Measurements from ENCODE around the gene ASPHD2. TPM values are rescaled to one million over a fixed set of nuclear protein-coding genes. Genes with fewer than 3 reads are reported as not detected.
"Not testable (repeated sequence)": the region's sequence is repeated elsewhere in the genome, so short reads cannot be mapped to it uniquely, and the experiment has no call there.

The ASPHD2 gene, protein sequence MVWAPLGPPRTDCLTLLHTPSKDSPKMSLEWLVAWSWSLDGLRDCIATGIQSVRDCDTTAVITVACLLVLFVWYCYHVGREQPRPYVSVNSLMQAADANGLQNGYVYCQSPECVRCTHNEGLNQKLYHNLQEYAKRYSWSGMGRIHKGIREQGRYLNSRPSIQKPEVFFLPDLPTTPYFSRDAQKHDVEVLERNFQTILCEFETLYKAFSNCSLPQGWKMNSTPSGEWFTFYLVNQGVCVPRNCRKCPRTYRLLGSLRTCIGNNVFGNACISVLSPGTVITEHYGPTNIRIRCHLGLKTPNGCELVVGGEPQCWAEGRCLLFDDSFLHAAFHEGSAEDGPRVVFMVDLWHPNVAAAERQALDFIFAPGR
- 0.19 TPM for total RNA-seq
- long read RNA-seq, result 0 reads

DNA sequence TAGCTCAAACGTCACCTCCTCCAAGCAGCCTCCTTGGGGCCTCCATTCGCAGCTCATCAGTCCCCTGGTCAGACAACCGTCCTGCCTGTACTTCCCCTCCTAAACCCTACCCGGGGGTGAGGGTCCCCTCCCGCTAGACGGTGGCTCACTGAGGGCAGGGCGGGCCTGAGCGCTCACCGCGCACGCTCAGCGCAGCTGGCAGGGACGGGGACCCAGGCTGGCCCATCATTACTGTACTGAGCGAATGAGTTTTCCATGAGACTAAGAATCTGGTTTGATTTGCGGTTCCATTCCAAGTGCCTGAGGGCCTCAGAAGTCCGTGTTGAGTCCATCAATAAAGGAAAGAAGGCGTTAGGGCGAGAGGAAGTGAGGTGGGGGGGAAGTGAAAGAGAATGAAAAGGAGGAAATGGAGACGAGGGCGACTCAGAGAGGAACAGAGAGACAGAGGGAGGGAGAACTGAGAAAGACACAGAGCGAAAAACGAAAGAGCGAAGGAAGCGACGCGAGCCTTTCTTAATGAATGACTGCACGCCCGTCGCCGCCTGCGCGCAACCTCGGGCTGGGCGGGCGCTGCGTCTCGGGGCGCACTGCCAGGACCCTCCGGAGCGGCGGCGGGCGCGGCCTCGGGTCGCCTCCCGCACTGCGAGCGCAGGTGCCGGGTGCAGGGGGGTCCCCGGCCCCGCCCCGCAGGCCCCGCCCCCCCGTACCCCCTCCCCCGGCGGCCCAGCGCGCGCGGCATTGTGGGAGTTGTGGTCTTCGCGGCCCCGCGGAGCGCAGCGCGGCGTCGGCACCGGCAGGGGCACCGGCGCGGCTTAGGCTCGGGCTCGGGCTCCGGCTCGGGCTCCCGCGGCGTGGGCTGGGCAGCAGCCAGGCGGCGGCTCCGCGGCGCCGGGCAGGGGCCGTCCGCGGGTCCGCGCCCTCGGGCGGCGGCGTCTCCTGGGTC lies at the start of gene ASPHD2:
TSS of gene ASPHD2 (plus strand) at position 746 of the 943 bp plus-strand sequence. CDS start 4,356 bp downstream, outside the sequence.
- peak; percentile 74 for ATAC-seq
- DNase-seq (ENCODE audit: missing footprints), result peak; percentile 85
- intact Hi-C loops (cut with DNase I), result no loop called here

DNA sequence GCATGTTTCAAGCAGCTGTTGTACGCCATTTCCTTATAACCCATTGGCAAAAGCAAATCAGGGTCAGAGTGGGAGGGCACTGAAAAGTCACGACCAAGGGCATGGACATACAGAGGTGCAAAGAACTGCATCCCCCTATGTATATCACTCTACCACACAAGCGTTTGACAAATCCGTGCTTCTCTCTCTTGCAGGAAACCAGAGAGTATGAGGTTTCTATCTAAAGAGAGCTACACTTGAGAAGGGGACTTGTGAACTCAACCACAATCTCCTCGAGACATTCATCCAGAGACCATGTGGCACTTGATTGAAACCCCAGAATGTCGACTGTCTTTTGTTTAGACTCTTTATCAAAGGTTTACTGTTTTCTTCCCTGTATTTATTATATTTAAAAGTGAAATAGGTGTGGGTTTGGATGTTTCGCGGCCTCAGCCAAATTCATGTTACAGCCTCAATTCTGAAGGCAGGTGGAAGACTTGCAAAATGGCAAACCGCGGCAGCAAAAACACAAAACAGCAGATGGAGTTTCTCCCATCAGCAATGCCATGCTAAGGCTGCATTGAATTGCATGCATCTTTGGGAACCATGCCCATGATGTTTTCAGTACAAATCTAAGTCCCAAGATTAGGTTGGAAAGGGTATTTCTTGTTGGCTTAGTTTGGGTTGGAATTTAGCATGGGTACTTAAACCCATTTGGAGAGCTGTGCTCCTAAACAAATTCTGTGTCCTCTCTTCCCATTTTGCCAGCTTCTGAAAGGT lies 48.8 kb upstream of the ASPHD2 start:
- no peak for ATAC-seq
- intact Hi-C loops (cut with DNase I), result no loop called here
- DNase-seq (ENCODE audit: missing footprints), result no peak

DNA sequence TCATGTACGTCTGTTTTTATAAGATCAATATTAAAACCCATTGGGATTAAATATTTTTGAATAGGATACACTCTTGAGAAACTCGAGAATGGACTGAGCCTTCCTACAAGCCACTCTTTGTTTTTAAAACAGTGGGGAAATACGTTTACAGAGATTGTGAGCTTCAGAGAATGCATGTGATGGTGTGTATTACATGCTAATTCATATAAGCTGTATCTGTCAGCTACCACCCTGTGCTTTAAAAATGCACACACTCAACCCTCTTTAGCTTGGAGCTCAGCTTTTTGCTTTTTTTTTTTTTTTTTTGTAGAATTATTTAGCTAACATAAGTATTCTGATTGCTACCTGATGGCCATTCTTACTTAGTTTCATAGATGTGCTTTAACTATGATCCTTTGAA lies 46.3 kb upstream of the ASPHD2 start:
- no peak for DNase-seq (ENCODE audit: missing footprints)
- intact Hi-C loops (cut with DNase I), result no loop called here
- ATAC-seq, result no peak

DNA sequence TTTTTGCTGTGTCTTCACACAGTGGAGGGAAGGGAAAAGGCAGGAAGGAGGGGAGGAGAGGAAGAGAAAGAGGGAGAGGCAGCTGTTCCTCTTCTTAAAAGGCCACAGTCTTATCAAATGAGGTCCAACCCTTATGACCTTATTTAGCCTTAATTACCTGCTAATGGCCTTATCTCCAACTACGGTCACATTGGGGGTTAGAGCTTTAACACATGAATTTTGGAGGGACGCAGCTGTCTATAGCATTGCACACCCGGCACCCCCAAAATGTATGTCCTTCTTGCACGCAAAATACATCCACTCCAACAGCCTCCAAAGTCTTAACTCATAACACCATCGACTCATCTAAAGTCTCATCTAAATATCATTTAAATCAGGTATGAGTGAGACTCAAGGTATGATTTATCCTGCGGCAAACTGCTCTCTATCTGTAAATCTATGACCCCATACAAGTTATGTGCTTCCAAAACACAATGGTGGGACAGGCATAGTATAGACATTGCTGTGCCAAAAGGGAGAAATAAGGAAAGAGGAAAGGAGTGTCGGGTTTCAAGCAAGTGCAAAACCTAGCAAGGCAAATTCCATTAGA lies 45.0 kb upstream of the ASPHD2 start:
- ATAC-seq (no peak), DNase-seq (ENCODE audit: missing footprints) (no peak)
- intact Hi-C loops (cut with DNase I), result no loop called here

DNA sequence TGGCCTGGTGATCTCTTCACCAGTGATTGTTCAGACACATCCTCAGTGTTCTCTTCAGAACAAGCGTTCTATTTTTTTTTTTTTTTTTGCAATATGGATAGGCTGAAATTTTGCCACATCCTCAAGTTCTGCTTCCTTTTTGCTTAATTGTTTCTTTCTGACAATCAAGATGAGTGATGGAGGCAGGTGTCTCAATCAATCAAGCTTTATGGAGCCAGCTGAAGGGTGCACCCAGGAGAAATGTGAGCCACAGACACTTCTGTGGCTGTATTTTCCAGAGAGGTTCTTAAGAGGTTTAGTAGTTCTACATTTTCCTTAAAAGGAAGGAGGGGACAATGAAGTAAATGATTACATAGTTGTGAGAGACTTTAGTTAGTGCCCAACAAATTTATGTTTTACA lies 43.9 kb upstream of the ASPHD2 start:
- ATAC-seq, result no peak
- intact Hi-C loops (cut with DNase I), result no loop called here
- no peak for DNase-seq (ENCODE audit: missing footprints)

DNA sequence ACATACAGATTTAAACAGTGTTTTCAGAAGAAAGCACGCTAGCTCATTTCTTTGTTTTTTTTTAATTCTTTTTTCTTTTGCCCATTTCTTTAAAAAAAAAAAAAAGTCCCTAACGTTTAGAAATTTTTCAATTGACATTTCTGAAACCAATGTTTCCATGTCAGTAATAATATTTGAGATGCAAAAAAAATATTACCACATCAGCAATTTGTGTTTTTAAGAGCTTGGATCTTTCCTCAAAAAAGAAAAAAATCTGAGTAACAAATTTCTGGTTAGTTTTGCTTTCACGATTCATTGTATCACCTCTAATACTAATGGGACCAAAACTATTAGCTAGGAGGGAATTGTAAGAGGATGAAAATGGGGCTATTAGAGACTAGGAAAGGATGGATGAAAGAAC lies 39.9 kb upstream of the ASPHD2 start:
- intact Hi-C loops (cut with DNase I), result no loop called here
- ATAC-seq, result no peak
- no peak for DNase-seq (ENCODE audit: missing footprints)

DNA sequence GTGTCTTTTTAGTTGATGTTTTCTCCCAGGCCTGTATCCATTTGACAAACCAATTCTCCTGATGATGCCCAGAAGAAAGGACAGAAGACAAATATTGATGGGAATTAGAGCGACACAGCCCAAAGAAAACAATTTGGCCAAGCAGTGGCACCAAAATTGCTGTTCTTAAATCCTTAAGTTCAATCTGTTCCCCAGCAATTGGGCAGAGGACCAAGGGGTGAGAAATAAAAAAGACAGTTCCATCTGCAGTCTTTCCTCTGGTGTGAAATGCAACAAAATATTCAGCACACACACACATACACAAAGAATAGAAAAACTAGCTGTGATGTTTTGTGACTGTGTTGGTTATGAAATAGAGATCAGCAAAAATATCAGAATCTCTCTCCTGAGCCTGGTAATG lies 38.0 kb upstream of the ASPHD2 start:
- ATAC-seq (no peak), DNase-seq (ENCODE audit: missing footprints) (no peak)
- intact Hi-C loops (cut with DNase I), result no loop called here

DNA sequence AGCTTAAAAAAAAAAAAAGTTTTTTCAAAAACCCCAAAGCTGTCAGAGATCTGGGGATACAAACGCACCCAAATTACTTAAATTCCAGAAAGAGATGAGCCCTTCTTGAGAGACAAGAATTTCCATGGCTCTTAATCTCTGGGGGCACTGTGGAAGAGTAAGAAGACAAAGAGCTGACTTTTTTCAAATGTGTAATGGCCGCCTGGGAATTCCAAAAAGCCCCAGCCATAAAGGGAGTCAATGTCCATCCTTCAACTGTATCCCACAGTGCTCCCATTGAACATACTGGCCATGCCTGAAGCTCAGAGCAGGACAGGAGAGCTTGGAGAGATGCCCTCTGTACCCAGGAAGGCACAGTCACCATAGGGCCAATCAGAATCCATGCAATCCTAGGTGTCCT lies 37.4 kb upstream of the ASPHD2 start:
- no peak for ATAC-seq
- no peak for DNase-seq (ENCODE audit: missing footprints)
- intact Hi-C loops (cut with DNase I), result no loop called here

DNA sequence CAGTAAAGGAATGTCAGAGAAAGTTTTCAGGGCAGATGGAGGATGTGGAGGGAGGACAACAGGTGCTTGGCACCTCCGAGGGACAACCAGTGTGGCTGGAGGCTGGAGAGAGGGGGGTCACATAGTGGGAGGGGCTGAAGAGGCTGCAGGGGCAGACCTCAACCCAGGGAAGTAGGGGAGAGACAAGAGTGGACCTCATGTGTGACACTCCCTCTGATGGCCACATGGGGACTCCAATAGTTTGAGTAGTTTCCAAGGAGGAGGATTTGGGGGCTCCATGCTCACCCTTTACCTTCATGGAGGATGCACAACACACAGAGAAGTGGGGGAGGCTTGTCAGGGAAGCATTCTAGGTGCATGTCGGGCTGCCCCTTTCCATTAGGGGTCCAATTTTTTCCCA lies 35.1 kb upstream of the ASPHD2 start:
- ATAC-seq (no peak), DNase-seq (ENCODE audit: missing footprints) (no peak)
- intact Hi-C loops (cut with DNase I), result no loop called here

DNA sequence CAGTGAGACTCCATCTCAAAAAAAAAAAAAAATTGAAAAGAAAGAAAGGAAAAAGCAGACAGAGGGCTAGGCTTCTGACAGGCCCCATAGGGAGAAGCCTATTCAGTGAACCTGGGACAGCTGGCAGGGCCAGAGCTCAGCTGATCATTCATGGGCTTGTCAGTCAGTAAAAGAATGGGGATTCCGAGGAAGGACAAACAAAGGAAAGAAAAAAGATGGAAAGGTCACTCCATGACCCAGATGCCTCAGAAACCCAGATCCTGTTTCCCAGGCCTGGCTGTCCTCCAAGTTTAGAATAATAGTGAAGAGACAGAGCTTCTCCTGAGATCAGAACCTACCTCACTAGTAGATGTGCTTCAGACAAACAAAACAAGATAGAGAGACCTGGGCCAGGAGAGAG lies 34.3 kb upstream of the ASPHD2 start:
- DNase-seq (ENCODE audit: missing footprints), result no peak
- no peak for ATAC-seq
- intact Hi-C loops (cut with DNase I), result no loop called here

DNA sequence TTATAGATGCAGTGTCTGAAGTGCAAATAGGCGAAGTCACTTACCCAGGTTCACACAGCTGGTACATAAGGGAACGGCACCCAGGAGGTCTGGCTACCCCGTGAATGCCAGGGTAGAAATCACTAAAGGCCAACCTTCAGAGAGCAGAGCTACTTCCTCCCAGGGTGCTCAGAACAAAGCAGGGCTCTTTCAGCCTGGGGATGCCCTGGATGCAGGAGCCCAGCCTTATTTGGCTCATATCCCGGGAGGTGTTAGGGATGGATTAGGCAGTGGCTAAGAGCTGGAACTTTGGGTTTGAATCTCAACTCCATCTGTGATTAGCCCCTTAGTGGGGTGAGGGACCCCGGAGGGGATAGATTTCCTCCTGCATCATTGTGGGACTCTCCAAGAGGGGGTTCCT lies 33.1 kb upstream of the ASPHD2 start:
- intact Hi-C loops (cut with DNase I), result no loop called here
- DNase-seq (ENCODE audit: missing footprints), result no peak
- no peak for ATAC-seq

DNA sequence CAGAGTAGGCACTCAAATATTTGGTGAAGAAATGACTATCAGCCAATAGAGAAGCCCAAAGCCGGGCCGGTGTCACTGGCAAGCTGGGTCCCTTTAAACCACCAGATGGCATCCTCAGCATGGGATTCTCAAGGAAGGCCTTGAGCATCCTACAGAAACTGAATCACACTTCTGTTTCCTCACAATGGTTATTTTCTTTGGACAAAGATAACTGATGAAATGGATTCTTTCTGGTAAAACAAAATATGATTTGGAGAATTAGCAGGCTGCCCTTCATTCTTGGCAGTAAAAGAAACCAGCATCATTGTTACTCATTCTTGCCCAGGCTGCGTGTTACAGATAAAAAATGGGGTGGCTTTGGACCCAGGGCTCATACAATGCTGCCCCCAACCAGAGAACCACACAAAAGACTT lies 30.3 kb upstream of the ASPHD2 start:
- ATAC-seq (no peak), DNase-seq (ENCODE audit: missing footprints) (no peak)
- intact Hi-C loops (cut with DNase I), result loop anchor here (2.0 kb wide), 2 partner anchors 62 to 266 kb away; no protein-coding TSS in a partner anchor

DNA sequence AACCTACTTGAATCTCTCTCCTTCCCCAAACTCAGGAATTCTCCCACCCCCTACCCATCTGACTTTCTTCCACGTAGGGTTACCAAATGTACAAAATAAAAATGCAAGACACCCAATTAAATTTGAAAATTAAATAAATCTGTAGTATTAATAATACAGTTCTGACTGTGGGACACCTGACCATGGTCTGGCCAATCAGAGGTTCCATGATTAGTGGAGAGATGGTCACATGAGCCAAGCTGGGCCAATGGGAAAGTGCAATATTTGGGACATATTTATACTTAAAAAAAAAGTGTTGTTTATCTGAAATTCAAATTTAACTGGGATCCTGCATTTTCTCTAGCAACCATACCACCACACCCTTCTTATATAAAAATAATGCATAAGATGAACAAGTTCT lies 29.8 kb upstream of the ASPHD2 start:
- DNase-seq (ENCODE audit: missing footprints) (no peak), ATAC-seq (no peak)
- intact Hi-C loops (cut with DNase I), result loop anchor here (2.0 kb wide), 2 partner anchors 62 to 266 kb away; no protein-coding TSS in a partner anchor

DNA sequence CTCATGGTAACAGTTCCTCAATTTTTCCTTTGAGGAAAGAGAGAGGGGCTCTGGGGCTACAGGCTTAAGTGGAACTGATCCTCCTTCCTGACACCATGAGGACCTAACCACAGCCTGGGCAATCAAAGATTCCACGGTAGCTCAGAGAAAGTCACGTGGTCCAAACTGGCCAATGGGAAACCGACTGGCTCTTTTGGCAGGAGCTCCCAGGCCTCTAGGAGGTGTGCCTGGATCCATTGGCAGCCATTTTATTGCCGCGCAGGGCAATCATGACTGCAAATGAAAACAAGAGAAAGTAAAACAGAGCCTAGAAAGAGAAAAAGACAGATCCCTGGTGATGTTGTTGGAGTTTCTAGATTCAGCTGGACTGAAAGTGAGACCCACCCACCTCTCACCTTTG lies 27.3 kb upstream of the ASPHD2 start:
- DNase-seq (ENCODE audit: missing footprints) (no peak), ATAC-seq (no peak)
- intact Hi-C loops (cut with DNase I), result no loop called here

DNA sequence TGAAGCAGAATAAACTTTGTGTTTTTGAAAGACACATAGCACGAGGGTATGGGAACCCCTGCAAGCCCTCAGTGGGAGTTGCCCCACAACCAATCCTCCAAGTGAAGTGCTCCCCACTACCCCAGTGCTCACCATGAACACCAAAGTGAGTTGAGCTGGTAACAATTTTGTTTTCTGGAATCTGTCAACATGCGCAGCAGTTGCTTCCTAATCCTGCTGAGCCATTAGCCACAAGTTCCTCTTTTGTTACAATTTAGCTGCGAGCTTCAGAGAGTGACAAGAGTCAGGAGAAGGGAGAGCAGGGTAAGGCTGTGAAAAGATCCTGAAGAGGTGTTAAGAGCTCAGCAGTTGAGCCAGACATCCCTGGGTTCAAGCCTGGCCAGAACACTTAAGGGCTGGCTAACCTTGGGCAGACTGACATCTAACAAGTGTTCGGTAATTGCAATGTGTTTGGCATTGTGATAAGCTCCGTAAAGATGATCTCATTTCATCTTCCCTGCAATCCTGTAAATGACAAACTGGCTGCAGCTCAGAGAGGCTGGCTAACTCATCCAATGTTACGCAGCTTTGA lies 24.1 kb upstream of the ASPHD2 start:
- intact Hi-C loops (cut with DNase I), result no loop called here
- ATAC-seq (peak; percentile 34), DNase-seq (ENCODE audit: missing footprints) (no peak)

DNA sequence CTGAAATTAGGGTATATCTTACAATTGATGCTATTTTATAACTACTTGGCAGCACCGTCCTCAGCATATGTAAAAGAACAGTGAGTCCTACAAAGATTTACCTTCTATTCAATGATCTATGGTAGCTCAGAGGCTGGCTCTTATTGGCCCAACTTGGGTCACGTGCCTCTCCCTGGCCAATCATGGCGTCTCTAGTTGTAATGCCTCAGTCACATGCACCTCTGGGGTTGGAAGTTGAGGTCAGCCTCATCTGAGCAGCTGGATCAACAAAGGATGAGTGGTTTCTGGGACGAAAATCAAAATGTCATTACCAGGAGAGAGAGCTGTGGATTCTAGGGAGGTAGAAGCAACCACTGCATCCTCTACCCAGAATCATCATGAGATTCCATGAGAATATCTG lies 22.9 kb upstream of the ASPHD2 start:
- DNase-seq (ENCODE audit: missing footprints) (no peak), ATAC-seq (no peak)
- intact Hi-C loops (cut with DNase I), result no loop called here

DNA sequence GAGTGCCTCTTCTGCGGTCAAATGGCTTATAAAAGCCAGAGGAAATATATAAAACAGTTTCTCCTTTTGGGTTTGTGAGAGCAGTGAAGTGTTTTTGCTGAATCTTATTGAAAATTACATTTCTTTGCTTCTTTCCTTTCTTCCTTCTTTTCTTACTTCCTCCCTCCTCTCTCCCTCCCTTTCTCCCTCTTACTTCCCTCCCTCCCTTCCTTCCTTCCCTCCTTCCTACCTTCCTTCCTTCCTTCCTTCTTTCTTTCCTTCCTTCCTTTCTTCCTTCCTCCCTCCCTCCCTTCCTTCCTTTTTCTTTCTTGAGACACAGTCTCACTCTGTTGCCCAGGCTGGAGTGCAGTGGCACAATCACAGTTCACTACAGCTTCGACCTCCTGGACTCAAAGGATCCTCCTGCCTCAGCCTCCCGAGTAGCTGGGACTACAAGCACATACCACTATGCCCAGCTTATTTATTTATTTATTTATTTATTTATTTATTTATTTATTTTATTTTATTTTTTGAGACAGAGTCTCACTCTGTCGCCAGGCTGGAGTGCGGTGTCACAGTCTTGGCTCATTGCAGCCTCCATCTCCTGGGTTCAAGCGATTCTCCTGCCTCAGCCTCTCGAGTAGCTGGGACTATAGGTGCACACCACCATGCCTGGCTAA lies 20.4 kb upstream of the ASPHD2 start:
- ATAC-seq; intact Hi-C loops (cut with DNase I); DNase-seq (ENCODE audit: missing footprints): not testable (repeated sequence)

DNA sequence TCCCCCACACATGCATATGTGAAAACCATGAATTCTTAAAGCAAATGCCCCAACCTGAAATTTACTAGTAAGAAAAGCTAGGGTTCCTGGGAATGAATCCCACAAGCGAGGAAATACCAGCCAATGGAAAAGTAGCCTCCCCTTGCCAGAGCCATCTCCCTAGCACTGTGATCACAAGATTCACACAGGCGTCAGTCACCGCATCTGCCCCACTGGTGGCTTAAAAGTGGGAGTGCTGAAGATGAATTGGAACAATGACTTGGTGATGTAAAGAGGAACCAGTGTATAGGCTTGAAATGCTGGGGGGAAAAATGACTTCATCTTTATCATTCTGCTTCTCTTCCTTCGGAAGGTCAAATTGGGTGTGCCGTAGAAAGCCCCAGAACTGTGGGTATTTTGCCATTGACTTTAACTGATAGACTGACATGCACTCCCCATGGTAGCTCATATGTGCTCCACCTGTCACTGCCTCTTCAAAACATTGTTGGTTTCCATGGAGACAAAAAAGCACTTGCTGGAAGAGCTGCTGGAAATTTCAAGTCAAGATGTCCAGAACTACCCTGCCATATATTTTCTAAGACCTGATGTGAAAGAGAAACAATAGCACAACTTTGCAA lies 19.2 kb upstream of the ASPHD2 start:
- ATAC-seq (no peak), DNase-seq (ENCODE audit: missing footprints) (no peak)
- intact Hi-C loops (cut with DNase I), result no loop called here

Measured in Right ventricle myocardium inferior (tissue), 1 donor.